EL (cell line): ENCODE data around the gene APOC3.

Experiments
- DNase-seq: peaks from one replicate; pipeline ENCODE4 v3.0.0-alpha.2; 2016

APOC3 gene

GRCh38 chr11:116807601-116808261 is 22.0 kb upstream of the APOC3 start:
- no peak for DNase-seq

- peak; percentile 29 for DNase-seq
Observed at GRCh38 chr11:116808262-116809175, 21.2 kb upstream of the APOC3 start.

DNA sequence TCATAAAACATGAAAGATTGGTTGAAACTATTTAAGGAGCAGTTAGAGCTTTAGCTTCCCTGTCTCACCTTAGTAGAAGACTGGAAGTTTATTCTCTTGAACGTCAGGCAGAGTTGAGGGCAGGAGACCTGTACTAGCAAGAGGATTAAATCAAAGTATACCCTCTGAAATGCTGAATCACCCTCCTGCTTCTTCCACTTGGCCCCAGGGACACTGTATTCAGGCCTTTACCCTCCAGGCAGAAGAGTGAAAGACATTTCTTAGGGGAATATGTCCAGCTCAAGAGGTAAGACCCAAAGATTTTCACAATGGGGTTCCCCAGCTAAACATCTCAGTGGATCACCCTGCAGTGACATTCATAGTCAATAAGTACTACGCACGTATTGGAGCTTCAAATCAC is 18.5 kb upstream of the APOC3 start:
- DNase-seq: no peak

DNA sequence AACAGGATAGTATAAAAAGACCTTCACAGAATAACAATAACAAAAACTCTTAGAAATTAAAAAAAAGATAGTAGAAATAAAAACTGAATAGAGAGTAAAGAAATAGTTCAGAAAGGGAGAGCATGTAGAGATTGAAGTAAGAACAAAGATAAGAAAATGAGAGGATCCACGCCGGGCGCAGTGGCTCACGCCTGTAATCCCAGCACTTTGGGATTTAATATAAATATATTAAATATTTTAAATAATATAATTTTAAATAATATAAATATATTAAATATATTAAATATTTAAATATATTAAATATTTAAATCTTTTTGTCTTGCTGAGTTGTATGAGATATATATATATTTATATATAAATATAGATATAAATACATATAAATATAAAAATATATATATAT is 17.6 kb upstream of the APOC3 start:
- DNase-seq: no peak

DNA sequence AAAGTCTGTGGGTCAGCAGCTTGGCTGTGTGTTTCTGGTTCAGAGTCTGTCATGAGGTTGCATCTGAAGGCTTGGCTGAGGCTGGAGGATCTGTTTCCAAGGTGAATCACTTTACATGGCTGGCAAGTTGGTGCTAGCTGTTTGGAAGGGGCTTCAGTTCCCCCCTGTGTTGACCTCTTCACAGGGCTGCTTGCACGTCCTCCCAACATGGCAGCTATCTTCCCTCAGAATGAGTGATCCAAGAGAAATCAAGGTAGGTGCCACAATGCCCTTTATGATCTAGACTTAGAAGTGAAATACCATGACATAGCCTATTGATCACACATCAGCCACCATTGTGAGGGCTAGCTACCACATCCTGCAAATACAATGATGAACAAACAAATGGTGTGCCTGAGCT is 16.5 kb upstream of the APOC3 start:
- no peak for DNase-seq

DNA sequence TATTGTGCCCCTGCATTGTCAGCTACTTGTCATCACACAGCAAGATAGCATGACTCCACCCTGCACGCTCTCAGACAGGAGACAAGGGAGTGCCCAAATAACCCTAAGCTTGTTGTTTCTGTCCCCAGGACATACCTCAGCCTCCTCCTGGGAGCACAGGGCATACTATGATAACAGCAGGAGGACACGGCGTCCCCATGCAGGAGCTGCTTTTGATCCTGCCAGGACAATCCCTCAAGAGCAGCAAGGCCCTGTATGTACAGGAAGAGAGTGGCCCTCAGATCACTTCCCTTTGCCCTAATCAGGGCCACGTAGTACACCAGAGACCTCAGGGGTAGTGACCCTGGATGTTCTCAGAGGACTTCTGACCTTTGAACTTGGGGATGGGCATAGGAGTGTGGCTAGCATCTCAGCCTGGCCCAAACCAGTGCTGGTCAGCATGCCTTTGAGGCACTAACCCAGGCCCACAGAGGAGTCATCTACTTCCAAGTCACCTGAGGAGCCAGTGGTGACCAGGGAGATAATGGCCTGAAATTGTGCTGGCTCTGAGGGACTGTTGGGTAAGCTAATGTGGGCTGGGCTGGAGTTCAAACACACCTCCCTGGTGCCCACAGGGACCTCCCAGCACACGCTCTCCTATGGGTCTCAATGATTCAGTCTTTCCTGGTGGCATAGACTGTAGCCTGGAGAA is 15.8 kb upstream of the APOC3 start:
- no peak for DNase-seq

- DNase-seq: no peak
Observed at GRCh38 chr11:116814502-116814901, 15.2 kb upstream of the APOC3 start.

GRCh38 chr11:116819049-116819448 is 10.7 kb upstream of the APOC3 start:
- DNase-seq: no peak

DNA sequence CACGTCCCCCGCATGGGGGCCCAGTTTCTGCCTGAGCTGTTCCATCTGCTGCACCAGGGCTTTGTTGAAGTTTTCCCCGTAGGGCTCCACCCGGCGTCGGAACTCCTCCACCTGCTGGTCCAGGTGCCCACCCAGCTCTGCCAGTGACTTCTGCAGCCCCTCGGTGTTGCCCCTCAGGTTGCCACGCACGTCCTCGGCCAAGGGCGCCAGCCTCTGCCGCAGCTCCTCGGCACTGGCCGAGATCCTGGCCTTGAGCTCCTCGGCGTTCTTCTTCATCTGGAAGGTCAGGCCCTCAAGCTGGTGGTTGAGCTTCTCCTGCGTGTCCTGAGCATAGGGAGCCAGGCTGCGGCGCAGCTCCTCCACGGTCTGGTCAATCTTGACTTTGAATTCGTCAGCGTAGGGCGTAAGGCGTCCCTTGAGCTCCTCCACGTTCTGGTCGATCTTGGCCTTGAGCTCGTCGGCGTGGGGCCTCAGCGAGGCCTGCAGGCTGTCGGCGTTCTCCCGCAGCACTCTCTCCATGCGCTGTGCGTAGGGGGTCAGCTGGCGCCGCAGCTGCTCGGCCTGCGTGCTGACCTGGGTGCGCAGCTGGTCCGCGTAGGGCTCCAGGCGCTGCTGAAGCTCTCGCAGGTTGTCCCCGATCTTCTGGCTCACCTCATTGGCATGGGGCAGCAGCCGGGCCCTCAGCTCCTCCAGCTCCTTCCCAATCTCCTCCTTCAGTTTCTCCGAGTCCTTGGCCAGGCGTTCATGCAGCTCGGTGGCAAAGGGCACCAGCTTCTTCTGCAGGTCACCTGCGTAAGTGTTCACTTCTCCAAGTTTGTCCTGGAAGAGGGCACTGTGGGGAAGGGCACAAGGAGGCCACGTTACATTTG is 8.4 kb upstream of the APOC3 start:
- DNase-seq: no peak

DNA sequence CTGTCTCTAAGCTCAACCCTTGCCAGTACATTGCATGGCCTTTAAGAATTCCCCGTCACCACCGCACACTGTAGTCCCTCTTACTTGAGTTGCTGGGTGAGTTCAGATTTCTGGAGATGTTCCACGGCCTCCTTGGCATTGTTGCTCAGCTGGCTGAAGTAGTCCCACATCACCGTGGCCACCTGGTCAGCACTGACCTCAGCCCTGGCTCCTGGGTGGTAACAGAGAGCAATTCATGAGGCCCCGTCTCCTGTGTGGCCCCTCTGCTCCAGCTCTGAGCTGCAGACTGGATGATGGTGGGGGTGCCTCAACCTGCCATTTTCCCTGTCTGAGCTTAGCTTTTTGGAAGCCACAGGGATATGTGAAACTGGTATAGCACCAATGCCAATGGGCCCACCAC is 7.1 kb upstream of the APOC3 start:
- no peak for DNase-seq

- DNase-seq: no peak
Observed at GRCh38 chr11:116823031-116823843, 6.5 kb upstream of the APOC3 start, which contains the start of gene APOA4. TSS of gene APOA4 (minus strand) at chr11:116823304. CDS start at chr11:116823191, 113 bp downstream.

GRCh38 chr11:116825434-116825833 is 4.3 kb upstream of the APOC3 start:
- no peak for DNase-seq

DNA sequence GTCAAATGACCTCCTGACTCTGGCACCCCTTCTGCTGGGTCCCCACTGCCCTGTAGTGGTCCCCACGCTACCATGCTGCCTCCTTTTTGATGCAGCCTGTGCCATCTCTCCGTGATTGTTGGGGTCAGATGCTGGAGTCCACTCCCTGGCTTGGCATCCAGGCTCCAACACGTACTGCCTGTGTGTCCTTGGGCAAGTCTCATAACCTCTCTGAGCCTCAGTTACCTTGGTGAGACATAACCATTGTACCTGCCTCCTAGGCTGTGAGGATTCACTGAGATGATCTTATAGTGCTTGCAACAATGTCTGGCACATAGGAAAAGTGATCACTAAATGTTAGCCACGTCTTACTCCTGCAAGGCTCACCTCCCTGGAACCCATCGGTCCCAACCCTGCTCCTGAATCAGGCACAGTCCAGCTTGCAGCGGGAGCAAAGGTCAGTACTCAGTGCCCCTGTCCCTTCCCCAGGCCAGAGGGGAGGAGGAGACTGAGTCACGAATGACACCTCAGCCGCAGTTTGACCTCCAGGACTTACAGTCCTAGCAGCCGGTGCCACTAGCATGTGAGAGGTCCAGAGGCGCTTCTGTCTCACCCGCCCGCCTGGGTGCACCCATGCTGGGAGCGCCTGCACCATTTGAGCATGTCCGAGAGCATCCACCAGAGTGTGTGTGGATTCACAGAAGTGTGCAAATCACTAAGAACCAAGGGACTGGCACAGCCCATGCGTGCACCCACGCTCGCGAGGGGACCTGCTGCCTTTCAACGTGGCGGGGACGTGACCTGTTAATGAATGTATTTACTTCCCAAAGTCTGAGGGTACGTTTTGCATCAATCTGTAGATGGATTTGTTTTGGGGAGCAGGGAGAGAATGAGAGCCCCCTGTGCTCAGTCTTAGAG is 3.6 kb upstream of the APOC3 start:
- DNase-seq: no peak

- no peak for DNase-seq
Observed at GRCh38 chr11:116826751-116827431, 2.8 kb upstream of the APOC3 start.

- DNase-seq: no peak
Observed at GRCh38 chr11:116827461-116827860, 2.2 kb upstream of the APOC3 start.

DNA sequence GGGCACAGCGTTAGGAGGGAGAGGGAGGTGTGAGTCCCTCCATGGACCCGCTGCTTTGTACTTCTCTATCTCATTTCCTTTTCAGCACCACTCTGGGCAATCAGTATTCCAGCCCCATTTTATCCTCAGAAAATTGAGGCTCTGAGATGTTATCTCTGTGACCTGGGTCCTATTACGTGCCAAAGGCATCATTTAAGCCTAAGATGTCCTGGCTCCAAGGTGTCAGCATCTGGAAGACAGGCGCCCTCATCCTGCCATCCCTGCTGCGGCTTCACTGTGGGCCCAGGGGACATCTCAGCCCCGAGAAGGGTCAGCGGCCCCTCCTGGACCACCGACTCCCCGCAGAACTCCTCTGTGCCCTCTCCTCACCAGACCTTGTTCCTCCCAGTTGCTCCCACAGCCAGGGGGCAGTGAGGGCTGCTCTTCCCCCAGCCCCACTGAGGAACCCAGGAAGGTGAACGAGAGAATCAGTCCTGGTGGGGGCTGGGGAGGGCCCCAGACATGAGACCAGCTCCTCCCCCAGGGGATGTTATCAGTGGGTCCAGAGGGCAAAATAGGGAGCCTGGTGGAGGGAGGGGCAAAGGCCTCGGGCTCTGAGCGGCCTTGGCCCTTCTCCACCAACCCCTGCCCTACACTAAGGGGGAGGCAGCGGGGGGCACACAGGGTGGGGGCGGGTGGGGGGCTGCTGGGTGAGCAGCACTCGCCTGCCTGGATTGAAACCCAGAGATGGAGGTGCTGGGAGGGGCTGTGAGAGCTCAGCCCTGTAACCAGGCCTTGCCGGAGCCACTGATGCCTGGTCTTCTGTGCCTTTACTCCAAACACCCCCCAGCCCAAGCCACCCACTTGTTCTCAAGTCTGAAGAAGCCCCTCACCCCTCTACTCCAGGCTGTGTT is 829 bp upstream of the APOC3 start:
- no peak for DNase-seq

DNA sequence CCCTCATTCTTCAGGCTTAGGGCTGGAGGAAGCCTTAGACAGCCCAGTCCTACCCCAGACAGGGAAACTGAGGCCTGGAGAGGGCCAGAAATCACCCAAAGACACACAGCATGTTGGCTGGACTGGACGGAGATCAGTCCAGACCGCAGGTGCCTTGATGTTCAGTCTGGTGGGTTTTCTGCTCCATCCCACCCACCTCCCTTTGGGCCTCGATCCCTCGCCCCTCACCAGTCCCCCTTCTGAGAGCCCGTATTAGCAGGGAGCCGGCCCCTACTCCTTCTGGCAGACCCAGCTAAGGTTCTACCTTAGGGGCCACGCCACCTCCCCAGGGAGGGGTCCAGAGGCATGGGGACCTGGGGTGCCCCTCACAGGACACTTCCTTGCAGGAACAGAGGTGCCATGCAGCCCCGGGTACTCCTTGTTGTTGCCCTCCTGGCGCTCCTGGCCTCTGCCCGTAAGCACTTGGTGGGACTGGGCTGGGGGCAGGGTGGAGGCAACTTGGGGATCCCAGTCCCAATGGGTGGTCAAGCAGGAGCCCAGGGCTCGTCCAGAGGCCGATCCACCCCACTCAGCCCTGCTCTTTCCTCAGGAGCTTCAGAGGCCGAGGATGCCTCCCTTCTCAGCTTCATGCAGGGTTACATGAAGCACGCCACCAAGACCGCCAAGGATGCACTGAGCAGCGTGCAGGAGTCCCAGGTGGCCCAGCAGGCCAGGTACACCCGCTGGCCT is 641 bp downstream of the APOC3 start:
- no peak for DNase-seq

DNA sequence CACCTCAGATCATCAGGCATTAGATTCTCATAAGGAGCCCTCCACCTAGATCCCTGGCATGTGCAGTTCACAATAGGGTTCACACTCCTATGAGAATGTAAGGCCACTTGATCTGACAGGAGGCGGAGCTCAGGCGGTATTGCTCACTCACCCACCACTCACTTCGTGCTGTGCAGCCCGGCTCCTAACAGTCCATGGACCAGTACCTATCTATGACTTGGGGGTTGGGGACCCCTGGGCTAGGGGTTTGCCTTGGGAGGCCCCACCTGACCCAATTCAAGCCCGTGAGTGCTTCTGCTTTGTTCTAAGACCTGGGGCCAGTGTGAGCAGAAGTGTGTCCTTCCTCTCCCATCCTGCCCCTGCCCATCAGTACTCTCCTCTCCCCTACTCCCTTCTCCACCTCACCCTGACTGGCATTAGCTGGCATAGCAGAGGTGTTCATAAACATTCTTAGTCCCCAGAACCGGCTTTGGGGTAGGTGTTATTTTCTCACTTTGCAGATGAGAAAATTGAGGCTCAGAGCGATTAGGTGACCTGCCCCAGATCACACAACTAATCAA is 2.2 kb downstream of the APOC3 start:
- DNase-seq: no peak
